HFF-Myc (cell line): ENCODE results near the gene VTI1A.

Experiments
- DNase-seq: peaks from one replicate; pipeline ENCODE4 v3.0.0-alpha.2; 2011; ENCODE audit warnings: low read depth; ENCODE audit errors: extremely low read depth
- H3K4me3 ChIP-seq: replicated peaks from 2 replicates; pipeline ENCODE4 v1.5.1; 2011; ENCODE audit warnings: low read depth, mild to moderate bottlenecking, control low read depth, low read length
- TF ChIP-seq, protein P1 (sequence below): IDR thresholded peaks from 2 replicates; pipeline ENCODE4 v1.5.1; 2012; ENCODE audit warnings: mild to moderate bottlenecking, low read depth, low read length, control low read depth; ENCODE audit errors: missing control alignments

VTI1A gene

GRCh38 chr10:112637901-112638300, 190.9 kb downstream of the VTI1A start:
- no peak for DNase-seq
- TF ChIP-seq, protein P1, sequence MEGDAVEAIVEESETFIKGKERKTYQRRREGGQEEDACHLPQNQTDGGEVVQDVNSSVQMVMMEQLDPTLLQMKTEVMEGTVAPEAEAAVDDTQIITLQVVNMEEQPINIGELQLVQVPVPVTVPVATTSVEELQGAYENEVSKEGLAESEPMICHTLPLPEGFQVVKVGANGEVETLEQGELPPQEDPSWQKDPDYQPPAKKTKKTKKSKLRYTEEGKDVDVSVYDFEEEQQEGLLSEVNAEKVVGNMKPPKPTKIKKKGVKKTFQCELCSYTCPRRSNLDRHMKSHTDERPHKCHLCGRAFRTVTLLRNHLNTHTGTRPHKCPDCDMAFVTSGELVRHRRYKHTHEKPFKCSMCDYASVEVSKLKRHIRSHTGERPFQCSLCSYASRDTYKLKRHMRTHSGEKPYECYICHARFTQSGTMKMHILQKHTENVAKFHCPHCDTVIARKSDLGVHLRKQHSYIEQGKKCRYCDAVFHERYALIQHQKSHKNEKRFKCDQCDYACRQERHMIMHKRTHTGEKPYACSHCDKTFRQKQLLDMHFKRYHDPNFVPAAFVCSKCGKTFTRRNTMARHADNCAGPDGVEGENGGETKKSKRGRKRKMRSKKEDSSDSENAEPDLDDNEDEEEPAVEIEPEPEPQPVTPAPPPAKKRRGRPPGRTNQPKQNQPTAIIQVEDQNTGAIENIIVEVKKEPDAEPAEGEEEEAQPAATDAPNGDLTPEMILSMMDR = no peak
- no peak overlapping the region for H3K4me3 ChIP-seq

DNA sequence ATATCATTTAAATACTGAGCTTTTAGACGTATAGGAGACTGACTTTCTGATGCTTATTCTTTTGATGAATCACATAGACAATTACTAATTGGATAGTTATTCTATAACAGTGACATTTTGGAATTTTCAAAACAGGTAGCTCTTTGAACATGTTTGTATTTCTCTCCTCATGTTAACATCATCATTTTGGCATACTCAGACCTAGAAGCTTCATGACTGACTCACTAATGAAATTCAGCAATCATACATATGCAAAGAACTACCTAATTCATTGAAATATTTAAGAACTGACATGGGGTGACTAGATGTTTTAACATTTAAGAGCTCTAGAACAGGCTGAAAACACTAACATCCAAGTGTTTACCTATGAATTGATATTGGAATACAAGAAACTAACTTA, 192.3 kb downstream of the VTI1A start:
- H3K4me3 ChIP-seq = no peak overlapping the region
- no peak for DNase-seq
- TF ChIP-seq, protein P1 = no peak

DNA sequence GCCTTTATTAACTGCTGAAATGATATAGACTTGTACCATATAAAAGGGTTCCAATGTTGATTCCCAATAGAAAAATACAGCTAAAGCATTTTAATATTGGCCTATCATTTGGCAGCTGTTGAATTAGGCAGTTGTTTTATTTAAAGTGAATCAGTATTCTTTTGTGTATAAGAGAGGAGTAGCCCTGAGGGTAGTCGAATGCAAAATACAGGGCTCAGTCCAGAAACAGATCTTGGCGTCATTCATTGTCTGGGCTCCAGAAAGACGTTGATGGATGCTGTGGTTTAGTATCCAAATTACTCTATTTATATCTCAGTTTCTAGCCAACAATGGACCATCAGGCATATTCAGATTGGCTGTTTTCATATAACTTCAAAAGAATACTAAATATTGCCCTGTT, 193.6 kb downstream of the VTI1A start:
- DNase-seq = no peak
- TF ChIP-seq, protein P1 = no peak
- H3K4me3 ChIP-seq = no peak overlapping the region

DNA sequence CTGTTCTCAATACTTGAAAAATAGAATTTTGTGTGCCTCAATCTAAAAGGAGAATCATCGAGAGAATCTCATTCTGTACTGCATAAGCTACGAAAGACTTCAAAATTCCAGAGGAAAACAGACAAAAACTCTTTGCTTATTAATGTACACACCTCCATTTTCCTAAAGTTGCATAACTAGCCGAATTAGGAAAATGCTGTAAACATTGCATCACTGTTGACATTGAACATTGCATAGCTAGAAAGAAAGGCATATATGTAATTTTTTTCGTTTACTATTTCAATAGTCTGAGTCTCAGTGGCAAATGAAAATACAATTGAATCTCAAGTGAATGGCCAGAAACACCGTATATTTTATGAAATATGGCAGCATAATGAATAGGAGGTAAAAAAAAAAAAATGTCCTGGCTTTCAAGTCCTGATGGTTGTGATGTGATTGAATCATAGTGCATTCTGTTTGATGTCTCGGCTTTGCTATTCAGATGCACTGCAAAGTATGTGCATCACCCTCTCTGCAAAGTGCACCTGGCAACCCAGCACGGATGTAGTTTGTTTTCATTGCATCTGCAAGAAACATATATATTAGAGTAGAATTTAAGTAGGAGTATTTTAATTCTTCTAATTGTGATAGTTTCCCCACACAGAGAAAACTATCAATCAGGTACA, 196.7 kb downstream of the VTI1A start:
- DNase-seq = no peak
- no peak overlapping the region for H3K4me3 ChIP-seq
- TF ChIP-seq, protein P1 = no peak

GRCh38 chr10:112644265-112644645, 197.2 kb downstream of the VTI1A start:
- no peak overlapping the region for H3K4me3 ChIP-seq
- DNase-seq = no peak
- TF ChIP-seq, protein P1 = no peak

DNA sequence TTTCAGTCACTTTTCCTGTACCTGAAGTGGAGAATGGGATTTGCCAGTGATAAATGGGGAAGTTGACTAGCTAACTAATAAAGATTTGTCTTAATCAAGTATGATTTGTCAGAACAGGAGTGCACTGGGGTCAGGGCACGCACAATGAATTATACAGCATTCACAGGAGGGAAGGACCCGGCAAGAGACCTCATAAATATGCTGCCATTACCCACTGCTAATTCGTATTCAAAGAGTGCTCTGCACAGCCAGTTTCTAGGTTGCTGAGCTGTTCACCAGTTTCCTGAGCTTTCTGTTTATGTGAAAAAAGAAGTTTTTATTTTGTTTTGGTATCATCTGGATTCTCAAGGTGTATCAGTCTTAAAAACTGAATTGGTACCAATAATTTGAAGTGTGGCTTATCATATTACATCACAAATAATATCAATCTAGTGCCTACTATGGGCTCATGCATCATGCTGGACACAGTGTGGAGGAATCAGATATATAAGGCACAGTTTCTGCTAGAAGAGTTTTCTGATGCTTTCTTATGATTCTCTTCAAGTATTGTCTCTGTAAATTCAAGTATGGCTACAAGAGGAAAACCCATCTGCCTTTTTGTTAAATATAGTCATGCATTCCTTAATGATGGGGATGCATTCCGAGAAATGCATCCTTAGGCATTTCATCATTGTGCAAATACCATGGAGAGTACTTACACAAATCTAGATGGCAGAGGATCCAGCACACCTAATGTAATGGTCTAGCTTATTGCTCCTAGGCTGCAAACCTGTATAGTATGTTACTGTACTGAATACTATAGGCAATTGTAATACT, 202.2 kb downstream of the VTI1A start:
- TF ChIP-seq, protein P1 = no peak
- no peak for DNase-seq
- no peak overlapping the region for H3K4me3 ChIP-seq
